WTC11 (cell line): ENCODE results near the gene FALEC. TPM values are rescaled to one million over a fixed set of nuclear protein-coding genes. Genes with fewer than 3 reads are reported as not detected.
A peak's percentile ranks its signal among the peaks of the same experiment; 100 is the strongest.

Source experiments
- ATAC-seq: fragments of 200-7000 bp; cut with Tn5 transposase; 2 replicates; pipeline ENCODE4 v1.10.0; 2021; ENCODE audit warnings: mild to moderate bottlenecking, moderate library complexity
- CTCF ChIA-PET: fragments of 300-600 bp; sonication (Branson Sonifier 250); formaldehyde crosslinking; loops from one replicate; lab custom pipeline; 2021; ENCODE audit warnings: antibody characterized with exemption; lab: Charles Lee
- POLR2A ChIA-PET: fragments of 350-600 bp; sonication (Branson Sonifier 250); formaldehyde crosslinking; loops from one replicate; lab custom pipeline; 2021; ENCODE audit warnings: antibody characterized with exemption; lab: Charles Lee
- DNase-seq: peaks from one replicate; pipeline ENCODE4 v3.0.0; 2021; ENCODE audit warnings: low spot score
- H3K27ac Mint-ChIP-seq: 2 replicates; pipeline ENCODE4 v1.8.0; 2021; ENCODE audit warnings: mixed read lengths
- H3K27me3 Mint-ChIP-seq: 2 replicates; pipeline ENCODE4 v1.8.0; 2021; ENCODE audit warnings: low read depth, mild to moderate bottlenecking, moderate library complexity, mixed read lengths
- H3K36me3 Mint-ChIP-seq: 2 replicates; pipeline ENCODE4 v1.8.0; 2021; ENCODE audit warnings: mixed read lengths
- H3K4me1 Mint-ChIP-seq: 2 replicates; pipeline ENCODE4 v1.8.0; 2022; ENCODE audit warnings: mixed read lengths
- H3K4me3 Mint-ChIP-seq: 2 replicates; pipeline ENCODE4 v1.8.0; 2021; ENCODE audit warnings: mild to moderate bottlenecking, moderate library complexity, mixed read lengths
- H3K9me3 Mint-ChIP-seq: 2 replicates; pipeline ENCODE4 v1.8.0; 2021; ENCODE audit warnings: mixed read lengths
- ATF1 ChIP-seq: sonication (generic); formaldehyde crosslinking; IDR thresholded peaks from 2 replicates; pipeline ENCODE4 v1.8.1; 2023; ENCODE audit warnings: mild to moderate bottlenecking, moderate library complexity, missing genetic modification reagents
- JUN ChIP-seq: sonication (generic); formaldehyde crosslinking; IDR thresholded peaks from 2 replicates; pipeline ENCODE4 v1.8.0; 2023; ENCODE audit warnings: mild to moderate bottlenecking, missing genetic modification reagents
- ZNF121 ChIP-seq: sonication (generic); formaldehyde crosslinking; IDR thresholded peaks from 2 replicates; pipeline ENCODE4 v1.8.0; 2023; ENCODE audit warnings: missing genetic modification reagents
- ZNF232 ChIP-seq: sonication (generic); formaldehyde crosslinking; IDR thresholded peaks from 2 replicates; pipeline ENCODE4 v1.8.0; 2022; ENCODE audit warnings: mild to moderate bottlenecking, missing genetic modification reagents
- total RNA-seq: library from RNA; stranded (reverse); gene quantifications from 3 replicates; pipeline ENCODE4 v1.2.3, GENCODE V29; 2021
- TF ChIP-seq, protein P1 (sequence below): sonication (generic); formaldehyde crosslinking; IDR thresholded peaks from 2 replicates; pipeline ENCODE4 v1.8.0; 2023; ENCODE audit warnings: missing genetic modification reagents, mild to moderate bottlenecking, borderline replicate concordance
- TF ChIP-seq, protein P2 (sequence below): fragments of 250-450 bp; sonication (Bioruptor Pico); conservative IDR thresholded peaks from 2 replicates; pipeline ENCODE4 v1.9.0; 2021; ENCODE audit warnings: mild to moderate bottlenecking
- TF ChIP-seq, protein P3 (sequence below): fragments of 250-450 bp; sonication (Bioruptor Pico); IDR thresholded peaks from 2 replicates; pipeline ENCODE4 v1.9.0; 2021; ENCODE audit warnings: mild to moderate bottlenecking
- TF ChIP-seq, protein P4 (sequence below): sonication (generic); formaldehyde crosslinking; IDR thresholded peaks from 2 replicates; pipeline ENCODE4 v1.8.0; 2022; ENCODE audit warnings: mild to moderate bottlenecking, missing genetic modification reagents
- TF ChIP-seq, protein P5 (sequence below): sonication (generic); formaldehyde crosslinking; IDR thresholded peaks from 2 replicates; pipeline ENCODE4 v1.8.1; 2022; ENCODE audit warnings: low read depth, missing genetic modification reagents, borderline replicate concordance

Gene FALEC
- total RNA-seq, 1 experiment from 2014 or later = 1.2 TPM

DNA sequence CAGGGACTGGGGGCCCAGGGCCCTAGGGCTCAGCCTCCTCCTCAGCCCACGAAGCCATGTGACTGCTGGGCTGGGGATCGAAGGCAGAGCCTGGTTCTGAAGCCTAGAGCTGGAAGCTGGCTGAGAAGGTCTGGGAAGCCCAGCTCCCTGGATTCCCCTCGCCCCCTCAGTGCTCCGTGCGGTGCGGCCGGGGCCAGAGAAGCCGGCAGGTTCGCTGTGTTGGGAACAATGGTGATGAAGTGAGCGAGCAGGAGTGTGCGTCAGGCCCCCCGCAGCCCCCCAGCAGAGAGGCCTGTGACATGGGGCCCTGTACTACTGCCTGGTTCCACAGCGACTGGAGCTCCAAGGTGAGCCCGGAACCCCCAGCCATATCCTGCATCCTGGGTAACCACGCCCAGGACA, 42.8 kb downstream of the FALEC start (continued):
- TF ChIP-seq, protein P1, sequence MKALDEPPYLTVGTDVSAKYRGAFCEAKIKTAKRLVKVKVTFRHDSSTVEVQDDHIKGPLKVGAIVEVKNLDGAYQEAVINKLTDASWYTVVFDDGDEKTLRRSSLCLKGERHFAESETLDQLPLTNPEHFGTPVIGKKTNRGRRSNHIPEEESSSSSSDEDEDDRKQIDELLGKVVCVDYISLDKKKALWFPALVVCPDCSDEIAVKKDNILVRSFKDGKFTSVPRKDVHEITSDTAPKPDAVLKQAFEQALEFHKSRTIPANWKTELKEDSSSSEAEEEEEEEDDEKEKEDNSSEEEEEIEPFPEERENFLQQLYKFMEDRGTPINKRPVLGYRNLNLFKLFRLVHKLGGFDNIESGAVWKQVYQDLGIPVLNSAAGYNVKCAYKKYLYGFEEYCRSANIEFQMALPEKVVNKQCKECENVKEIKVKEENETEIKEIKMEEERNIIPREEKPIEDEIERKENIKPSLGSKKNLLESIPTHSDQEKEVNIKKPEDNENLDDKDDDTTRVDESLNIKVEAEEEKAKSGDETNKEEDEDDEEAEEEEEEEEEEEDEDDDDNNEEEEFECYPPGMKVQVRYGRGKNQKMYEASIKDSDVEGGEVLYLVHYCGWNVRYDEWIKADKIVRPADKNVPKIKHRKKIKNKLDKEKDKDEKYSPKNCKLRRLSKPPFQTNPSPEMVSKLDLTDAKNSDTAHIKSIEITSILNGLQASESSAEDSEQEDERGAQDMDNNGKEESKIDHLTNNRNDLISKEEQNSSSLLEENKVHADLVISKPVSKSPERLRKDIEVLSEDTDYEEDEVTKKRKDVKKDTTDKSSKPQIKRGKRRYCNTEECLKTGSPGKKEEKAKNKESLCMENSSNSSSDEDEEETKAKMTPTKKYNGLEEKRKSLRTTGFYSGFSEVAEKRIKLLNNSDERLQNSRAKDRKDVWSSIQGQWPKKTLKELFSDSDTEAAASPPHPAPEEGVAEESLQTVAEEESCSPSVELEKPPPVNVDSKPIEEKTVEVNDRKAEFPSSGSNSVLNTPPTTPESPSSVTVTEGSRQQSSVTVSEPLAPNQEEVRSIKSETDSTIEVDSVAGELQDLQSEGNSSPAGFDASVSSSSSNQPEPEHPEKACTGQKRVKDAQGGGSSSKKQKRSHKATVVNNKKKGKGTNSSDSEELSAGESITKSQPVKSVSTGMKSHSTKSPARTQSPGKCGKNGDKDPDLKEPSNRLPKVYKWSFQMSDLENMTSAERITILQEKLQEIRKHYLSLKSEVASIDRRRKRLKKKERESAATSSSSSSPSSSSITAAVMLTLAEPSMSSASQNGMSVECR (CRISPR knock-in tag) = no peak
- TF ChIP-seq, protein P2, sequence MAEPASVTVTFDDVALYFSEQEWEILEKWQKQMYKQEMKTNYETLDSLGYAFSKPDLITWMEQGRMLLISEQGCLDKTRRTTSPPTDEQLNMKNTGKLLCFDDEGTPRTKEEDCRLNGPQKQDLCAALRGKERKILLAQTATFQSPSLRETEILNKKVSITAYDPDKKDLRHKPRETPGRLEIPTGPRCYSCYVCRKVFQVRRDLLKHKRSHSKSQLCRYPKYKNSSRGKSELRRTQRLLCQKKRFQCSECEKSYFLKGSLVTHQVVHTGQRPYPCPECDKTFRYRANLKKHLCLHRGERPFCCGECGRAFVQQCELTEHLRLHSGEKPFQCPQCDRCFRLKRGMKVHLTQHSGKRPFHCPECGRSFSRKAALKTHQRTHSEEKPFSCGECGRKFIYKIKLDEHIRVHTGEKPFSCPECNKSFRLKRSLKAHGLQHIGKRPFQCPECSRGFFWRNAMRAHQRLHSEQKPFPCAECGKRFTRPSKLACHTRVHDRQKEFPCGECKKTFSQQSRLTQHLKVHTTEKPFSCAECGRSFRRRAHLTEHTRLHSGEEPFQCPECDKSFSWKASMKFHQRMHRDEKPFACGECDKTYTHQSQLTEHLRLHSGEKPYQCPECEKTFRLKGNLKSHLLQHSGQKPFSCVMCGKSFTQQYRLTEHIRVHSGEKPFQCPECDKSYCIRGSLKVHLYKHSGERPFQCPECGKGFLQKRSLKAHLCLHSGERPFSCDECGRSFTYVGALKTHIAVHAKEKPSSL (CRISPR knock-in tag) = no peak
- TF ChIP-seq, protein P3, sequence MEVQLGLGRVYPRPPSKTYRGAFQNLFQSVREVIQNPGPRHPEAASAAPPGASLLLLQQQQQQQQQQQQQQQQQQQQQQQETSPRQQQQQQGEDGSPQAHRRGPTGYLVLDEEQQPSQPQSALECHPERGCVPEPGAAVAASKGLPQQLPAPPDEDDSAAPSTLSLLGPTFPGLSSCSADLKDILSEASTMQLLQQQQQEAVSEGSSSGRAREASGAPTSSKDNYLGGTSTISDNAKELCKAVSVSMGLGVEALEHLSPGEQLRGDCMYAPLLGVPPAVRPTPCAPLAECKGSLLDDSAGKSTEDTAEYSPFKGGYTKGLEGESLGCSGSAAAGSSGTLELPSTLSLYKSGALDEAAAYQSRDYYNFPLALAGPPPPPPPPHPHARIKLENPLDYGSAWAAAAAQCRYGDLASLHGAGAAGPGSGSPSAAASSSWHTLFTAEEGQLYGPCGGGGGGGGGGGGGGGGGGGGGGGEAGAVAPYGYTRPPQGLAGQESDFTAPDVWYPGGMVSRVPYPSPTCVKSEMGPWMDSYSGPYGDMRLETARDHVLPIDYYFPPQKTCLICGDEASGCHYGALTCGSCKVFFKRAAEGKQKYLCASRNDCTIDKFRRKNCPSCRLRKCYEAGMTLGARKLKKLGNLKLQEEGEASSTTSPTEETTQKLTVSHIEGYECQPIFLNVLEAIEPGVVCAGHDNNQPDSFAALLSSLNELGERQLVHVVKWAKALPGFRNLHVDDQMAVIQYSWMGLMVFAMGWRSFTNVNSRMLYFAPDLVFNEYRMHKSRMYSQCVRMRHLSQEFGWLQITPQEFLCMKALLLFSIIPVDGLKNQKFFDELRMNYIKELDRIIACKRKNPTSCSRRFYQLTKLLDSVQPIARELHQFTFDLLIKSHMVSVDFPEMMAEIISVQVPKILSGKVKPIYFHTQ = no peak

DNA sequence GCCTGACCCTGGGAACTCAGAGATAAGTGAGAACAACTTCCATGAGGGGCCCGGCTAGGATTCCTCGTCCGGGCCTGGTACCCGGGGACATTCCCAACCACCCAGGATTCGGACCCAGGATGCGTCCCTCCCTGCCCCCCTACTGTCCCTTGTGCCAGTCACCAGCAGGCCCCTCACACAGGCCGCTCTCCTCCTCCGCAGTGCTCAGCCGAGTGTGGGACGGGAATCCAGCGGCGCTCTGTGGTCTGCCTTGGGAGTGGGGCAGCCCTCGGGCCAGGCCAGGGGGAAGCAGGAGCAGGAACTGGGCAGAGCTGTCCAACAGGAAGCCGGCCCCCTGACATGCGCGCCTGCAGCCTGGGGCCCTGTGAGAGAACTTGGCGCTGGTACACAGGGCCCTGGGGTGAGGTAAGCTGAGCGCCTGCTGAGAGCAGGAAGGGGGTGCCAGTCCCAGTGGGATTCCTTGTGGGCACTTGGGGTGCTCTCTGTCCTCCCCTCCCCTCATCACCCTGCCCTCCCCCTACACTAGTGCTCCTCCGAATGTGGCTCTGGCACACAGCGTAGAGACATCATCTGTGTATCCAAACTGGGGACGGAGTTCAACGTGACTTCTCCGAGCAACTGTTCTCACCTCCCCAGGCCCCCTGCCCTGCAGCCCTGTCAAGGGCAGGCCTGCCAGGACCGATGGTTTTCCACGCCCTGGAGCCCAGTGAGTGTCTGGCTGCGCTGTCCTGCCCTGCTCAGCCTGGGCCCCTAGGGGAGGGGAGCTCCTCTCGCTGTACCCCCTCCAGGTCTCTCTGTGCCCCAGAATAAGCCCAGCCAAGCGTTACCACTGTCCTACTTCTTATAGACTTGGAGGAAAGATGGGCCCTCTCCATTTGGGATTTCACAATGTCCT, 43.5 kb downstream of the FALEC start:
- Mint-ChIP-seq H3K4me1 (peaks cover 40% of the 10 kb centered on the region), H3K27me3 (no peaks in the 10 kb centered on the region), H3K4me3 (no peak overlapping the region), H3K9me3 (no peaks in the 10 kb centered on the region)
- no peak for DNase-seq
- TF ChIP-seq ZNF121 (CRISPR knock-in tag) (peak; percentile 94), ZNF232 (CRISPR knock-in tag) (no peak), ATF1 (no peak), JUN (CRISPR knock-in tag) (no peak)
- TF ChIP-seq, all 79 proteins: peak for 1
- Mint-ChIP-seq H3K36me3 (peaks cover 4% of the 10 kb centered on the region; the same call in 1 of the 2 replicates), H3K27ac (no peak overlapping the region)
- ATAC-seq = no peak
- CTCF ChIA-PET = interaction anchor here (0.5 to 7.9 kb wide), 37 partner anchors 9 to 541 kb away, joined by 3 to 144 read pairs (median 5); partner anchors contain the start of genes ADAMTSL4, CTSK, ENSA and FALEC
- POLR2A ChIA-PET = interaction anchor here (0.6 to 2.1 kb wide), 7 partner anchors 9 to 67 kb away, joined by 3 to 11 read pairs (median 4); partner anchors contain the start of genes ADAMTSL4 and MCL1

DNA sequence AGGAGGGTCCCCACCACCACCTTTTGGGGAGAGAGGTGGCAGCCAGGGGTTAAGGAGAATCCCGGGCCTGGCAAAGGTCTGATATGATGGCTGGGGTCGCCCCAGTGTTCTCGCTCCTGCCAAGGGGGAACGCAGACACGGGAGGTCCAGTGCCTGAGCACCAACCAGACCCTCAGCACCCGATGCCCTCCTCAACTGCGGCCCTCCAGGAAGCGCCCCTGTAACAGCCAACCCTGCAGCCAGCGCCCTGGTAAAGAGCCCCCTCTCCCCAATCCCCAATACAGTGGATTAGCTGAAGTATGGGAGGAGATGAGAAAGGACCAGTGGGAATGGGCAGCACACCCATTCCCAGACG, 44.1 kb downstream of the FALEC start:
- no peak for DNase-seq
- TF ChIP-seq, protein P4, sequence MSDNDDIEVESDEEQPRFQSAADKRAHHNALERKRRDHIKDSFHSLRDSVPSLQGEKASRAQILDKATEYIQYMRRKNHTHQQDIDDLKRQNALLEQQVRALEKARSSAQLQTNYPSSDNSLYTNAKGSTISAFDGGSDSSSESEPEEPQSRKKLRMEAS (CRISPR knock-in tag) = 0 out of 2 replicates have a peak, but pooled peaks have one; percentile 36
- TF ChIP-seq, protein P5, sequence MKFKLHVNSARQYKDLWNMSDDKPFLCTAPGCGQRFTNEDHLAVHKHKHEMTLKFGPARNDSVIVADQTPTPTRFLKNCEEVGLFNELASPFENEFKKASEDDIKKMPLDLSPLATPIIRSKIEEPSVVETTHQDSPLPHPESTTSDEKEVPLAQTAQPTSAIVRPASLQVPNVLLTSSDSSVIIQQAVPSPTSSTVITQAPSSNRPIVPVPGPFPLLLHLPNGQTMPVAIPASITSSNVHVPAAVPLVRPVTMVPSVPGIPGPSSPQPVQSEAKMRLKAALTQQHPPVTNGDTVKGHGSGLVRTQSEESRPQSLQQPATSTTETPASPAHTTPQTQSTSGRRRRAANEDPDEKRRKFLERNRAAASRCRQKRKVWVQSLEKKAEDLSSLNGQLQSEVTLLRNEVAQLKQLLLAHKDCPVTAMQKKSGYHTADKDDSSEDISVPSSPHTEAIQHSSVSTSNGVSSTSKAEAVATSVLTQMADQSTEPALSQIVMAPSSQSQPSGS (CRISPR knock-in tag) = no peak
- peaks cover 4% of the 10 kb centered on the region; the same call in 1 of the 2 replicates for H3K36me3 Mint-ChIP-seq
- ATAC-seq = no peak
- ChIA-PET POLR2A (interaction anchor here (0.6 to 2.1 kb wide), 4 partner anchors 10 to 66 kb away, joined by 3 to 11 read pairs (median 3); partner anchors contain the start of gene MCL1), CTCF (interaction anchor here (0.5 to 7.9 kb wide), 35 partner anchors 9 to 540 kb away, joined by 3 to 144 read pairs (median 5); partner anchors contain the start of genes ADAMTSL4, CTSK, ENSA and FALEC)
- no peak overlapping the region for H3K4me3 Mint-ChIP-seq
- H3K9me3 Mint-ChIP-seq = no peaks in the 10 kb centered on the region
- no peaks in the 10 kb centered on the region for H3K27me3 Mint-ChIP-seq
- no peak overlapping the region for H3K27ac Mint-ChIP-seq
- peaks cover 43% of the 10 kb centered on the region for H3K4me1 Mint-ChIP-seq
